Caki2 (cell line): ENCODE data around the gene RADX. TPM values are rescaled to one million over a fixed set of nuclear protein-coding genes. Genes with fewer than 3 reads are reported as not detected.
"Not testable (repeated sequence)": the region's sequence is repeated elsewhere in the genome, so short reads cannot be mapped to it uniquely, and the experiment has no call there.

Experiments
- DNase-seq: peaks from one replicate; pipeline ENCODE4 v3.0.0-alpha.2; 2015; ENCODE audit warnings: low read depth
- in situ Hi-C: cut with HindIII; loops from 2 replicates; pipeline ENCODE4 v1.10.0; 2016; ENCODE audit warnings: low sequenced_read_pairs, low pct_unique_long_range_greater_than_20kb, mixed read lengths
- total RNA-seq: library from RNA; depleted of rRNA; stranded (reverse); fragments of >200 nt; shearing (Covaris generic); gene quantifications from 2 replicates; pipeline ENCODE4 v1.2.3, GENCODE V29; 2014; ENCODE audit warnings: low replicate concordance; rRNA removed

RADX gene
- total RNA-seq = 5.0 and 6.0 TPM in 2 replicates

DNA sequence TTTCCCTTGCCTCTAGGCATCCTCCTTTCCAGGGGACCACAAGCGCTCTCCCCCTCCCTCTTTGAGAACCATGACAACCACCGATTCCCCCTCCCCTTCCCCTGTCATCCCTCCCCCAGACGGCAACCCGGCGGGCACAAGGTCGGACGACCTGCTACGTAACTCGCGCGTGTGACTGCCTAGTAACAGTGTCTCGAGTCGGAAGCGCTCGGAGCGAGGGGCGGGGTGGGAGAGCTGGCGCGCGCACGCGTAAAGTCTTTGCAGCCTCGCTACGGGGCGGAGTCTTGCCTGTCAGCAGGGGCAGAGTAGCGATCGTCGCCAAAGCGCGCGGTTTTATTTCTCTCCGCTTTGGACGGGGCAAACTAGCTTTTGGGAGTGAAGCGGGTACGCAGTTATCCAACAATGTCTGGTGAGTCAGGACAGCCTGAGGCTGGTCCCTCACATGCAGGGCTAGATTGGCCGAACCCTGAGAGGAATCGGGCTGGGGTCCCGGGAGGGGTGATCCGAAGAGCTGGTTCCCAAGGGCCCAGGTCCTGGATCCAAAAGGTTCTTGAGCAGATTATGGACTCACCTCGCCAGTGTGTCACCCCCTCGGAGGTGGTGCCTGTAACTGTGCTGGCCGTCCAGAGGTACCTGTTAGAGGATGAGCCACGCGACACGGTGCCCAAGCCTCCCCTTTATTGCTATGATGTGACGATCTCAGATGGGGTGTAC lies at the start of gene RADX:
RADX (plus strand) TSS at position 300 of the 714 bp plus-strand sequence; CDS start at position 403, 103 bp downstream.
- in situ Hi-C loops = no loop called here

GRCh38 chrX:106564986-106565385 lies 46.8 kb upstream of the RADX start:
- in situ Hi-C loops = no loop called here
- DNase-seq = no peak

More for the DNA sequence above, at the start of gene RADX:
- peak; percentile 81 for DNase-seq

- DNase-seq = no peak
- in situ Hi-C loops = no loop called here
Measured at GRCh38 chrX:106566362-106566761, 45.4 kb upstream of the RADX start.

- no peak for DNase-seq
- in situ Hi-C loops = no loop called here
Measured at GRCh38 chrX:106581856-106582255, 29.9 kb upstream of the RADX start.

- no peak for DNase-seq
- in situ Hi-C loops = no loop called here
Measured at GRCh38 chrX:106585478-106585877, 26.3 kb upstream of the RADX start.

DNA sequence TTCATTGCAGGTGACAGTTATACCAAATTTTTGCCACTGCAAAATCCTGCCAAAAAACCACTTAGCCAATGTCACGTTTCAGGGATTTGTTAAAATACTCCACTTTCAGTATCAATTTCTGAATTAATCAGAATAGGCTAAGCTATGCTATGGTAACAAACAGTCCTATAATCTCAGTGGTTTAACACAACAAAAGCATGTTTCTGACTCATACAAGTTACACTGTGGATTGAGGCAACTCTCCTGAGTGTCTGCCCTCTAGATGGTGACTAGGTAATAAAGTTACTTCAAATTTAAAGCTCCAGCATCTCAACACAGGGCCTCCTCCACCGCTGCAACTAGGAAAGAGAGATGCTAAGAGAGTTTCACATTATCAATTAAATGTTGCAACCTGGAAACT lies 23.0 kb upstream of the RADX start:
- in situ Hi-C loops = no loop called here
- no peak for DNase-seq

DNA sequence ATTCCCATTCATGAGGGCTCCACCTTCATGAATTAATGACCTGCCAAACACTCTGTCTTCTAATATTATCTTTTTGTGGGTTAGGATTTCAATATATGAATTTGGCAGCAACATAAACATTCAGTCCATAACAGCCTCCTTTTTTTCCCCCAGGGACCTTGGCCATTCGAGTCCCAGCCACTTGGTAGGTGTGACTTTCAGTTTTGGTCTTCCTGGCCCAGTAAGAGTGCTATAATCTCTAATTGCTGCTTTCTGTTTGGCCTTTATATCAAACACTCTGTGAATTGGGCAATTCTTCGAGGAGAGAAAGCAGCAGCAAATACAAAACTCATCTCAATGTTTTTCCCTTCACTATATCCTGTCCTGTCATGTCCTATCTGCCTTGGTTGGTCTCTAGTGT lies 12.4 kb upstream of the RADX start:
- in situ Hi-C loops = no loop called here
- DNase-seq = no peak

DNA sequence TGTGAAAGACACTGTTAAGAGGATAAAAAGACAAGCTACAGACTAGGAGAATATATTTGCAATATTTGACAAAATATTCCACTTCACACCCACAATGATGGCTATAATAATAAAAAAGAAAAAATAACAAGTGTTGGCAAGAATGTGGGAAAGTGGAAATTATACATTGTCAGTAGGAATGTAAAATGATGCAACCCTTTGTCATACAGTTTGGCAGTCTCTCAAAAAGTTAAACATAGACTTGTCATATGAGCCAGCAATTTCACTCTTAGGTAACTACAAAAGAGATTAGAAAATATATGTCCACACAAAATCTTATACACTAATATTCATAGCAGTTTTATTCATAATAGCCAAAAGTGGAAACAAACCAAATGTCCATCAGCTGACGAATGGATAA lies 5.2 kb upstream of the RADX start:
- in situ Hi-C loops = no loop called here
- no peak for DNase-seq

GRCh38 chrX:106608016-106608415 lies 3.8 kb upstream of the RADX start:
- in situ Hi-C loops = no loop called here
- no peak for DNase-seq

- in situ Hi-C loops = no loop called here
- no peak for DNase-seq
Measured at GRCh38 chrX:106611317-106611678, 480 bp upstream of the RADX start.

- in situ Hi-C loops = no loop called here
- DNase-seq = peak; percentile 59
Measured at GRCh38 chrX:106612393-106612763, 600 bp downstream of the RADX start.

DNA sequence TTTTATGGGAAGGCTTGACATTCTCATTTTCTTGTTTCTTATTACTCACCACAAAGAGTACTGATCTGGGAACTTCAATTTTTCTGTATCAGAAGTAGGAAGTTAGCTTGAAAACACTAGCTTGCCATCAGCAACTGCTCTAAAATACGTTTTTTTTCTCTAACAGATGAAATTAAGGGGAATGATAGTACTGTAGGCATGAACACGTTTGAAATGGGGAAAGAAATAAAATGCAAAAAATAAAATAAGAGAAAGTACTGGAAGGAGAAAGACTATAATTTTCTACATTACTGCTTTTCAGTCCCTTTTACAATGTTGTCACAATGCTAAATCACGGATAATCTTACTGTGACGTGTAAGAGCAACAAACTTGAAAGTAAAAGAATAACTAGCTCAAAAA lies 1.5 kb downstream of the RADX start:
- DNase-seq = peak; percentile 45
- in situ Hi-C loops = no loop called here

GRCh38 chrX:106615041-106615440 lies 3.3 kb downstream of the RADX start:
- DNase-seq = peak; percentile 54
- in situ Hi-C loops = no loop called here

DNA sequence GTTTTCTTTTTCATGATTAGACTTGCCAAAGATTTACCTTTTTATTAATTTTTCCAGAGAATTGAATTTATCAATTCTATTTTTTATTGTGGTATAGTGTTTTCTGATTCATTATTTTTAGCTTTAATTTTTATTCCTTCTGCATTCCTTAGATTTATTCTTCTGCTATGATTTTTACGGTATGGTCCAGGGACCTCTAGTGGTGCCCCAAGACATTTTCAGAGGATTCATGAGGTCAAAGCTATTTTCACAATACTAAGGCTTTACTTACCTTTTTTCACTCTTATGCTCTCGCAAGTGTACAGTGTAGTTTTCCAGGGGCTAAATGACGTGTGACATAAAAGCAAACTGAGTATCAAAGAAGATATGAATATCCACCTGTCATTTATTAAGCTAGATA lies 8.0 kb downstream of the RADX start:
- peak; percentile 14 for DNase-seq
- in situ Hi-C loops = no loop called here

- in situ Hi-C loops = no loop called here
Measured at GRCh38 chrX:106621836-106622235, 10.1 kb downstream of the RADX start.

GRCh38 chrX:106626789-106627188 lies 15.0 kb downstream of the RADX start:
- in situ Hi-C loops = no loop called here
- no peak for DNase-seq

More at GRCh38 chrX:106621836-106622235, 10.1 kb downstream of the RADX start:
- DNase-seq = no peak

DNA sequence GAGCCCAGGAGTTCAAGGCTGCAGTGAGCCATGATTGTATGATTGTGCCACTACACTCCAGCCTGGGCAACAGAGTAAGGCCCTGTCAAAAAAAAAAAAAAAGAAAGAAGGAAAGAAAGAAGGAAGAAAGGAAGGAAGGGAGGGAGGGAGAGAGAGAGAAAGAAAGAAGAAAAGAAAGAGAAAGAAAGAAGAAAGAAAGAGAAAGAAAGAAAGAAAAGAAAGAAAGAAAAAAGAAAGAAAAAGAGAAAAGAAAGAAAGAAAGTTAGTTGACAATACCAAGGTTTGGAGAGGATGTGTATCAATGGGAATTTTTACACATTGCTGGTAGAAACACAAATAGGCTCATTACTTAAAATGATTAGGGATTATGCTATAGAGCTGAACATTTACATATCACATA lies 19.8 kb downstream of the RADX start:
- in situ Hi-C loops = no loop called here
- DNase-seq = no peak

DNA sequence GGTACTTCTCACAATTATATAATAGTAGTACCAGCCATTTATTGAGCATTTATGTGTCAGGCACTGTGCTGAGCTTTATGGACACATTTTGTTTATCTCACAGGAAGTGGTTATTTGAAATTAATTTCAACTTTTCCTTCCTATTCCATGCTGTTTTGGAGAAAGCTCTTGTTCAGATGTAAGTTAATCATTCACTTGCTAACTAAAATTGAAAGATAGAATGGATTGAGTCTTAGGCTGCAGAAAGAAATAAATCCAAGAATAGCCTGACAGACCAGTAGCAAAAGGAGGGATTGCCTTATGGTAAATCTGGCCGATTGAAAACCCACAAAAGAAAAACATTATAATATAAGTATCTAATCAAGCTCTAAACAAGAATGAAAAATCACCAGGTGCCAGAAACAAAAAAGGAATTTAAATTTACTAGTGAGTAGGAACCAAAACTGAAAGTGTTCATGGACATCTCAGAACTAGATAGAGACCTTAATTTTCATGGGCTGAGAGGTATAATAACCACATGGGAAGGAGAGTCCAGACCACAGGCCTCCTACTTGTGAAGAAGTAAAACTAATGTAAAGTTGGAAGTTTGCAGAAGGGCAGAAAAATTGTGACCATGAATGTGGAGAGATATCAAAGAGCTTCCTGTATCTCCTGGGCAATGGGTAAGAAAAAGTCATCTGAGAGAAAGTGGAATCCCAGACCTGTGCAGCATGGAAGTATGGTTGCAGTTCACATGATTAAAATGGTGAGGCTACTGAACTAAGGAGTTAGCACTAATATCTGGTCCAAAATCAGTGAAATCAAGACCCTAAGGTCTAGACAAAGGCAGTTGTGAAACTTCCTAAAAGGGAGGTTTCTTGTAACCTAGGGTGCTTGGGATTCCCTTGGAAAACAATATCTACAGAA lies 38.0 kb downstream of the RADX start:
- in situ Hi-C loops = no loop called here
- no peak for DNase-seq

DNA sequence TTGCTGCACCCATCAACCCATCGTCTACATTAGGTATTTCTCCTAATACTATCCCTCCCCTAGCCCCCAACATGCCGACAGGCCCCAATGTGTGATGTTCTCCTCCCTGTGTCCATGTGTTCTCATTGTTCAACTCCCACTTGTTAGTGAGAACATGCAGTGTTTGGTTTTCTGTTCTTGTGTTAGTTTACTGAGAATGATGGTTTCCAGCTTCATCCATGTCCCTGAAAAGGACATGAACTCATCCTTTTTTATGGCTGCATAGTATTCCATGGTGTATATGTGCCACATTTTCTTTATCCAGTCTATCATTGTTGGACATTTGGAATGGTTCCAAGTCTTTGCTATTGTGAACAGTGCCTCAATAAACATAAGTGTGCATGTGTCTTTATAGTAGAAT lies 41.8 kb downstream of the RADX start:
- in situ Hi-C loops, DNase-seq: not testable (repeated sequence)
